Measurements from ENCODE around the gene STAC3. TPM values are rescaled to one million over a fixed set of nuclear protein-coding genes. Genes with fewer than 3 reads are reported as not detected.

Gene STAC3
- total and polyA plus RNA-seq, 2 of the 8 experiments (the other 6 are each of a cell fraction or from before 2014, with no cell fraction given): 0.70 to 1.3 TPM

DNA sequence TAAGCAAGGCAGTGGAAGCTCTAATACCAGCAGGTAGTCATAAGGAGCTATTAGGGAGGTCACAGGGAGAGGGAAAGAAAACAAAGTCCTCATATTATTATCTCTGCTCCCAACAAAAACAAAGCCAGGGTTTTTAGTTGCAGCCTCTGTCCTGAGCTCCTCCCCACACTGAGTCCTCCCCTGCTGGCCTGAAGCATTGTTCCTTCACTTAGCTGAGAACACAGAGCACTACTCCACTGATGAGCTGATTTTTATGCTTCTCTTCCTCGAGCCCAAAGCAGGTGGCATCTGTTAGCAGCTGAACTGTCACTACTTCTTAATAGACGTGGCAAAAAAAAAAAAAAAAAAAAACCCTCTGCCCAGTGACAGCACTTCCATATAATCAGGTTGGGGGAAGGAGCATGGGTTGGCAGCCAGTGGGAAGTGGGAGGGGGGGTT lies 10.5 kb upstream of the STAC3 start:
- ChIA-PET POLR2A (ENCODE audit: partially characterized antibody) (interaction anchor here (0.7 to 4.8 kb wide), 8 partner anchors 9 to 193 kb away, joined by 3 to 28 read pairs (median 4); partner anchors contain the start of genes INHBE, LRP1 and SHMT2), CTCF (ENCODE audit: partially characterized antibody) (interaction anchor here (0.7 to 7.9 kb wide), 19 partner anchors 9 to 213 kb away, joined by 3 to 74 read pairs (median 5); partner anchors contain the start of genes INHBE and STAC3)
- no peak overlapping the region for H3K56ac ChIP-seq (replicated peaks; ENCODE audit: insufficient read length, low read depth, low read length)
- no peak overlapping the region for H3K4ac ChIP-seq (replicated peaks; ENCODE audit: insufficient read length, low read depth, low read length)
- H4K20me1 ChIP-seq (replicated peaks in 1 of 2; ENCODE audit: control insufficient read depth in 1 of 2, insufficient read depth in 2 of 2, low read length in 2 of 2): peaks cover 0 to 2% of the 10 kb centered on the region in 2 experiments
- H2BK20ac ChIP-seq (ENCODE audit: low read length): no peak overlapping the region
- no peak overlapping the region for H3K9ac ChIP-seq (replicated peaks in 1 of 4; ENCODE audit: extremely low read depth in 1 of 4, low read depth in 3 of 4, low read length in 3 of 4)
- no peaks in the 10 kb centered on the region for H3K9me3 ChIP-seq (ENCODE audit: insufficient read depth in 2 of 2, low read depth in 1 of 2, low read length in 1 of 2)
- no peaks in the 10 kb centered on the region for H3K23me2 ChIP-seq (ENCODE audit: low read depth, low read length)
- H3K36me3 ChIP-seq (ENCODE audit: control insufficient read depth in 2 of 4, insufficient read depth in 4 of 4, low read length in 3 of 4): peaks cover 2 to 17% (median 6%) of the 10 kb centered on the region in 4 experiments; a peak in 6 of 8 replicates
- no peak overlapping the region for H4K5ac ChIP-seq (ENCODE audit: insufficient read length, low read depth, low read length)
- H3K79me2 ChIP-seq (ENCODE audit: control insufficient read depth in 1 of 2, insufficient read depth in 2 of 2, low read length in 2 of 2): no peaks in the 10 kb centered on the region
- no peak overlapping the region for H3K4me2 ChIP-seq (ENCODE audit: insufficient read depth in 1 of 2, low read depth in 2 of 2, low read length in 2 of 2)
- H3K4me3 ChIP-seq (ENCODE audit: extremely low read depth in 1 of 4, insufficient read depth in 2 of 4, low read depth in 3 of 4, low read length in 4 of 4): no peak overlapping the region
- H3K23ac ChIP-seq (ENCODE audit: insufficient read length): no peak overlapping the region
- no peak overlapping the region for H2BK12ac ChIP-seq (ENCODE audit: low read depth, low read length)
- no peak overlapping the region for H3K27ac ChIP-seq (ENCODE audit: low read depth, low read length)
- no peak overlapping the region for H3K18ac ChIP-seq (ENCODE audit: extremely low read depth, low read length)
- H2BK5ac ChIP-seq (ENCODE audit: low read depth, low read length): no peak overlapping the region
- no peak overlapping the region for H2BK15ac ChIP-seq (ENCODE audit: low read length)
- H4K91ac ChIP-seq (replicated peaks; ENCODE audit: insufficient read length, low read length): no peak overlapping the region
- H2AK5ac ChIP-seq (ENCODE audit: low read depth, low read length): no peak overlapping the region
- H3K4me1 ChIP-seq (replicated peaks in 1 of 4; ENCODE audit: control insufficient read depth in 3 of 4, insufficient read depth in 4 of 4, low read length in 3 of 4): peaks cover 0 to 7% (median 3%) of the 10 kb centered on the region in 4 experiments; a peak in 5 of 7 replicates
- no peak overlapping the region for H2AFZ ChIP-seq (ENCODE audit: low read length)
- TF ChIP-seq SP1 (IDR thresholded peaks at IDR 0.05; ENCODE audit: low read depth, low read length): no peak
- no peak for TF ChIP-seq EP300 (IDR thresholded peaks at IDR 0.05; ENCODE audit: borderline replicate concordance in 1 of 2, low read depth in 2 of 2, low read length in 2 of 2)
- TF ChIP-seq CEBPB (IDR thresholded peaks at IDR 0.05; ENCODE audit: low read depth, low read length): no peak
- TF ChIP-seq KDM5A (IDR thresholded peaks at IDR 0.05; ENCODE audit: low read length): no peak
- TF ChIP-seq MAFK (IDR thresholded peaks at IDR 0.05; ENCODE audit: low read depth, low read length): no peak
- TF ChIP-seq CBX8 (IDR thresholded peaks at IDR 0.05; ENCODE audit: borderline replicate concordance, low read depth, low read length): no peak
- DNase-seq (ENCODE audit: low read depth in 1 of 2, low spot score in 2 of 2) (no peak), FAIRE-seq (no peak)
- H2BK120ac ChIP-seq (replicated peaks; ENCODE audit: low read depth, low read length): no peak overlapping the region
- WGBS, 2 experiments (ENCODE audit: extremely low coverage in 1 of 2, insufficient coverage in 1 of 2, insufficient read length in 1 of 2, insufficient replicate concordance in 2 of 2, low coverage in 1 of 2, low lambda C conversion rate in 2 of 2, missing lambda C conversion rate in 1 of 2): 25% methylated on average over 1 of the region's 2 CpGs; no CpG with 5 or more reads in 1 of the 2 experiments
- no peaks in the 10 kb centered on the region for H3K27me3 ChIP-seq (replicated peaks in 1 of 4; ENCODE audit: control insufficient read depth in 3 of 4, extremely low read depth in 1 of 4, insufficient read depth in 3 of 4, low read length in 3 of 4)
- no peaks in the 10 kb centered on the region; the same call in 1 of the 2 replicates for H3K79me1 ChIP-seq (ENCODE audit: low read depth, low read length)
- H4K8ac ChIP-seq (ENCODE audit: extremely low read depth, insufficient read depth, low read length): no peak overlapping the region
- no peak overlapping the region for H3K14ac ChIP-seq (ENCODE audit: insufficient read length)
